ENCODE results near the gene PDZK1IP1. TPM values are rescaled to one million over a fixed set of nuclear protein-coding genes. Genes with fewer than 3 reads are reported as not detected.

PDZK1IP1 gene
- total and polyA plus RNA-seq, 2 donors from 2014 or later: 245 to 2,553 TPM

- no peak overlapping the region for H3K4me3 ChIP-seq (ENCODE audit: low read length in 3 of 3)
- intact Hi-C loops (cut with DNase I): no loop called here
- no peak overlapping the region for H3K27ac ChIP-seq (ENCODE audit: low read depth in 2 of 2, low read length in 2 of 2)
- H3K36me3 ChIP-seq (ENCODE audit: control insufficient read depth in 2 of 3, insufficient read depth in 3 of 3, low read length in 3 of 3): no peaks in the 10 kb centered on the region
- FAIRE-seq (no peak), DNase-seq (peak in 2 of 5 donors; percentile 20 to 70)
- no peaks in the 10 kb centered on the region for H3K9me3 ChIP-seq (ENCODE audit: control insufficient read depth in 2 of 3, insufficient read depth in 1 of 3, low read length in 3 of 3)
- no peaks in the 10 kb centered on the region for H3K4me1 ChIP-seq (ENCODE audit: control insufficient read depth in 2 of 3, insufficient read depth in 2 of 3, low read depth in 1 of 3, low read length in 3 of 3)
- H3K9ac ChIP-seq (ENCODE audit: low read length in 3 of 3): no peak overlapping the region
- TF ChIP-seq CTCF (IDR thresholded peaks at IDR 0.05; ENCODE audit: borderline replicate concordance, extremely low read depth, insufficient read depth): no peak
- no peaks in the 10 kb centered on the region for H3K27me3 ChIP-seq (ENCODE audit: control insufficient read depth, insufficient read depth, low read length)
These were observed 22.0 kb upstream of the PDZK1IP1 start for GRCh38 chr1:47211796-47212269.

- Histone ChIP-seq H3K27me3 (ENCODE audit: control insufficient read depth, insufficient read depth, low read length) (no peaks in the 10 kb centered on the region), H3K36me3 (ENCODE audit: control insufficient read depth in 2 of 3, insufficient read depth in 3 of 3, low read length in 3 of 3) (no peaks in the 10 kb centered on the region), H3K9ac (ENCODE audit: low read length in 3 of 3) (no peak overlapping the region), H3K27ac (ENCODE audit: low read depth in 2 of 2, low read length in 2 of 2) (no peak overlapping the region), H3K4me3 (ENCODE audit: low read length in 3 of 3) (no peak overlapping the region), H3K4me1 (ENCODE audit: control insufficient read depth in 2 of 3, insufficient read depth in 2 of 3, low read depth in 1 of 3, low read length in 3 of 3) (no peaks in the 10 kb centered on the region), H3K9me3 (ENCODE audit: control insufficient read depth in 2 of 3, insufficient read depth in 1 of 3, low read length in 3 of 3) (no peaks in the 10 kb centered on the region)
- no peak for TF ChIP-seq CTCF (IDR thresholded peaks at IDR 0.05; ENCODE audit: borderline replicate concordance, extremely low read depth, insufficient read depth)
- FAIRE-seq (no peak), DNase-seq (no peak)
- intact Hi-C loops (cut with DNase I): no loop called here
These were observed 20.8 kb upstream of the PDZK1IP1 start for GRCh38 chr1:47210666-47211065.

GRCh38 chr1:47209725-47210325, 20.0 kb upstream of the PDZK1IP1 start:
- FAIRE-seq (no peak), DNase-seq (no peak)
- Histone ChIP-seq H3K4me3 (ENCODE audit: low read length in 3 of 3) (no peak overlapping the region), H3K9ac (ENCODE audit: low read length in 3 of 3) (no peak overlapping the region), H3K4me1 (ENCODE audit: control insufficient read depth in 2 of 3, insufficient read depth in 2 of 3, low read depth in 1 of 3, low read length in 3 of 3) (no peaks in the 10 kb centered on the region), H3K27ac (ENCODE audit: low read depth in 2 of 2, low read length in 2 of 2) (no peak overlapping the region), H3K9me3 (ENCODE audit: control insufficient read depth in 2 of 3, insufficient read depth in 1 of 3, low read length in 3 of 3) (no peaks in the 10 kb centered on the region), H3K27me3 (ENCODE audit: control insufficient read depth, insufficient read depth, low read length) (no peaks in the 10 kb centered on the region), H3K36me3 (ENCODE audit: control insufficient read depth in 2 of 3, insufficient read depth in 3 of 3, low read length in 3 of 3) (no peaks in the 10 kb centered on the region)
- no peak for TF ChIP-seq CTCF (IDR thresholded peaks at IDR 0.05; ENCODE audit: borderline replicate concordance, extremely low read depth, insufficient read depth)
- intact Hi-C loops (cut with DNase I): no loop called here

- Histone ChIP-seq H3K4me1 (ENCODE audit: control insufficient read depth in 2 of 3, insufficient read depth in 2 of 3, low read depth in 1 of 3, low read length in 3 of 3) (no peaks in the 10 kb centered on the region), H3K36me3 (ENCODE audit: control insufficient read depth in 2 of 3, insufficient read depth in 3 of 3, low read length in 3 of 3) (no peaks in the 10 kb centered on the region), H3K9ac (ENCODE audit: low read length in 3 of 3) (no peak overlapping the region), H3K9me3 (ENCODE audit: control insufficient read depth in 2 of 3, insufficient read depth in 1 of 3, low read length in 3 of 3) (no peaks in the 10 kb centered on the region), H3K4me3 (ENCODE audit: low read length in 3 of 3) (no peak overlapping the region), H3K27ac (ENCODE audit: low read depth in 2 of 2, low read length in 2 of 2) (no peak overlapping the region), H3K27me3 (ENCODE audit: control insufficient read depth, insufficient read depth, low read length) (no peaks in the 10 kb centered on the region)
- TF ChIP-seq CTCF (IDR thresholded peaks at IDR 0.05; ENCODE audit: borderline replicate concordance, extremely low read depth, insufficient read depth): no peak
- FAIRE-seq (no peak), DNase-seq (no peak)
- intact Hi-C loops (cut with DNase I): no loop called here
These were observed 19.3 kb upstream of the PDZK1IP1 start for GRCh38 chr1:47209091-47209490.

All from kidney (tissue), 14 donors.